Anterior cingulate cortex (tissue), 58 donors: Measurements from ENCODE around the gene ZNF283.

Experiments used
- DNase-seq, 58 donors: peaks; one replicate each; lab custom pipeline; 2025; lab: John Stamatoyannopoulos, UW

Gene ZNF283

DNA sequence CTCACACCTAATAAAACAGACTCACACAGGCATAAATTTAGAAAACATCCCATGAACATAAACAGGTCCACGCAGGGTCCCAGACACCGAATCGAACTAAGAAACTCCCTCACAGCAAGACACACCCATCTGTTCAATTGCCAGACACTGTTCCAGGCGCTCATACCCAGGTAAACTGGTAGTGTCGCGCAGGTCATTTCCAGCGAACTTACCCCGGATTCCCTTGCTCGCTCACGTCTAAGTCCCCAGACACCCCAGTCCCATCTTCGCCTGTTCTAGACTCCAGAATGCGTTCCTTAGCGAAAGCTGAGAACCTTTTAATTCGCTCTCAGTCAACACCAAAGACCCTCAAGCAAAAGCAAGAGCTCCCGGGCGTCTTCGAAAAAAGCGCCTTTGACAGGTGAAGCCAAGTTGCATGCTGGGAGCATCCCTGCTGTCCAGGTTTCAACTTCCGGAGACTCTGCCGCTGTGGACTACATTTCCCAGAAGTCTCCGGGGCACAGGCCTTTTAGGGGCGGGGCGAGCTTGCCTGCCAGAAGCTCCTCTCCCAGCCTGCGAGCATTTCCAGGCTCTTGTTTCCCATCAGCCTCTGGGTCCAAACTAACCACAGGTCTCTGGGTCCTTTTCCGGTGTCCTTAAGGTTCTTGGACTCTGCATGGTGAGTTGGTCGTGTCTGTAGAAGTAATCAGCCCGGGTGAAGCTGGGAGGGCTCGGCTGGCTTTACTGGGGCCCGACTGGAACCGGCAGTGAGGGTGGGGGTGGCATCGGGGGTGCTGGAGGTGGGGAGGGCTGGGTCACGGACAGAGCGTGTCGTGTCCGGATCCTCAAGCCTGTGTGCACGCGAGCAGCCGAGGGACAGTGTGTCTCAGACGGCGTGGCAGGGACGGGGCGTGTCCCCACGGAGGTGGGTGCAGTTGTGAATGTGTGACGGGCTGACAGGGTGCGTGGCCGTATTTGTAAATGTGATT is at the start of gene ZNF283:
TSS of gene ZNF283 (plus strand) at position 535 of the 968 bp plus-strand sequence. CDS start 6,184 bp downstream, outside the sequence.
- DNase-seq = peak; percentile 41 to 95 (median 86)

DNA sequence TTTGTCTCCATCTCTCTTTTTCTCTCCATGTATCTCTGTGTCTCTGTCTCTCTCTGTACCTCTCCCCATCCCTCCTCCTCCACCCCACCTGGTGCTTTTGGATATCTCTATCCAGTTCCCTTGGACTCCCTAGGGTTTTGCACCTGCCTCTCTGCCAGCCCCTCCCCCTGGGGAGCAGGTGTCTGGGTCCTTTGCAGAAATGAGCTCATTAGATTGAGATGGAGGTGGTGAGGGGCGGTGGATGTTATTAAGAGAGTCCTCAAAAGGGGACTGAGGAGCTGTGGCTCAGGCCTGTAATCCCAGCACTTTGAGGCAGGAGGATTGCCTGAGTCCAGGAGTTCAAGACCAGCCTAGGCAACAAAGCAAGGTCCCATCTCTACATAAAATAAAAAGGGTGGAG is 48.5 kb upstream of the ZNF283 start:
- DNase-seq = no peak

DNA sequence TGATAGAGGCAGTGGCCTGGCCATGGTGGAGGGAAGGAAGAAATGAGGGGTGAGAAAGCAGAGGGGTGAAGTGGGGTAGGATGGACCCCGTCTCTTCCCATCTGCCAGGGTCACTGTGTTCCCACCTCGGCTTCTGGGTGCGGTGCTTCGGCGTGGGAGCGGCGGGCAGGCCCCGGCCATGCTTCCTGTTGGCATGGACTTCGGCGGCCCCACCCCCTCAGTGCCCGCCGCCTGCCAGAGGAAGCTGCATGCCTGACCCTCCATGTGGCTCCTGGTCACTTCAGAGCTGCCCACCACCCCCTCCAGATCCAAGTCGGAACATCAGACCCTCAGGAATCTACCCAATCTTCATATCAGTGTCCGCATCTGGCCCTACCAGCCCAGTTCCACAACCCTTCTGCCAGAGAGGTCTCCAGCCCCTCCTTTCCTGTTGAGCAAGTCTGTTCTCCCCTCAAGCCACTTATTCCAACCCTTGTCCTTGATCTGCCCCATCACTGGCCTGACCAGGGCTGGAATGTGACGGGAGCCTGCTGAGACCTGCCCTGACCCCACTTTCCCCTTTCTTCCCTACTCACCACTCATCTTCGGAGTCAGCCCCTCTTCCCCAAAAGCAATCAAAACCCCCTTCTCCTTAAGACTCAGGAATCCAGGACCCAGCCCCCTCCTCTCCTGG is 47.8 kb upstream of the ZNF283 start:
- no peak for DNase-seq

DNA sequence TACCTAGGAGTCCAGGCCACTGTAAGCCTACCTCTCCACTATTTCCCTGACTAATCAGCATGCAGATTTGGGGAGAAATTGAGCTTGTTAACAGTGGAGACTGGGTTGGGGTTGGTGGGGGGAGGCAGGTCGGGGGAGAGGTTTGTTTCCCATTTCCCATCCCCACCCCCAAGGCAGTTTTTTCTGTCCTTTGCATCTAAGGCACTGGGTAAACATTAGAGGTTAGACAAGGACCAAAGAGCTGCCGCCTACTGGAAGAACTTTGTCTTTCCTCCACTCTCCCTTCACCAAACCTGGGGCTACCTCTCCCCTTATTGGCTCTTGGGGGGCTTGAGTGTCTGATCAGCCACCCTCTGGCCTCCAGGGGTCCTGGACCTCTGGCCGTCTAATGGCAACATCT is 47.3 kb upstream of the ZNF283 start:
- no peak for DNase-seq

DNA sequence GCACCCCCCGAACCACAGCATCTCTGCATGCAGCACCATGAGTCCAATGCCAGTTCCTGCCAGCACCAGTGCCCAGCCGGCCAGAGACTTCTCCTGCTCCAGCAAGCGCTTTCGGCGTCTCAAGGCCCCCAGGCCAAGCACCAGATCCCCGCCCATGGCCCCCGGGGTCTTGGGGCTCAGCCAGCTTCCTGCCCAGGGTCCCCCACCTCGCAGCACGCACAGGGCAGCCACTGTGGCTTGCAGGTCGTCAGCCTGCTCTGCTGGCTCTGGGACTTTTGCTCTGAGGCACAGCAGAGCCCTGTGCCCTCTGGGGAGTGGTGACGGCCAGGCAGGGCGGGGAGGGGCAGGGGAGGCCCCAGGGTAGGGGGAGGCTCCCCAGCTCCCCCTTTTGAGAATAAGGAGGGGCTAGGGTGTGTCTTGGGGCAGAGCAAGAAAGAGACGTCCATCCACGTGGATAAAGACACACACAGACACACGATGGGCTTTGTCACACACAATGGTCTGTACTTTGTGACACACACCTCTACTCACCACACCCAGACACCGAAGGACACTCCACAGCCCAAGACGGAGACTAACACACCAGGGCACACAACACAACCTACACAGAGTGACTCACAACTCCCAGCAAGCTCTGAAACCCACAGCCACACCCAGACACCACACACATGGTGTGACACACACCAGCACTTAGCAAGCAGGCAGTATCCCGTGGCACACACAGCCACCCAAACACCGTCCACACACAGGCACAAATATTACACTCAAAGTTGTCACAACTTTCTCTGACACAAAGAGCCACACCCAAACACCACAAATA is 46.2 kb upstream of the ZNF283 start, which contains the start of gene KCNN4:
TSS of gene KCNN4 (minus strand) at position 268 of the 820 bp plus-strand sequence. CDS start at position 156, 112 bp downstream.
- DNase-seq = no peak

DNA sequence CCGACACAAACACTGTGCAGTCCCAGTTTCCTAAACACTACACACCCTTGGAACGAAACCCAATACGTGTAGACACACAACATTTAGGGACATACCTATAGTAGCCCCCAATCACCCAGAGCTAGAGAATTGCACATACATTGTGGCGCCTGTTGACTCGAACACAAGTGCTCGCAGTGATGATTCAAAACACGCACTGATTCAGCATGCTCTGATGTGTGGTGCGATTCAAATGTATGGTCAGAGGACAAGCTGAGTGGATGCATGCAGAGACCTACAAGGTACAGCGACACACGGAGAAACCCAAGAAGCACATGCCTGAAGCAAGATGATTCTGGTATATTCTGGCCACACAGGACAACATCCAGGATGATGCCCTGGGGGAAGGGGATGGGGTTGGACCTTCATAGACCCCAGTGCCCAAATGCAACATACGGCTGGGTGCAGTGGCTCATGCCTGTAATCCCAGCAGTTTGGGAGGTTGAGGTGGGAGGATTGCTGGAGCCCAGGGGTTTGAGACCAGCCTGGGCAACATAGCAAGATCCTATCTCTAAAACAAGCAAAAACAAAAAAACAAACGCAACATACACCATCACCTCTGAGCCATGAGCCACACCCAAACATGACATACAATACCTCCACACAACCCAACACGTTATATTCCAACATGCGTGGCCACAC is 45.4 kb upstream of the ZNF283 start:
- DNase-seq = no peak

DNA sequence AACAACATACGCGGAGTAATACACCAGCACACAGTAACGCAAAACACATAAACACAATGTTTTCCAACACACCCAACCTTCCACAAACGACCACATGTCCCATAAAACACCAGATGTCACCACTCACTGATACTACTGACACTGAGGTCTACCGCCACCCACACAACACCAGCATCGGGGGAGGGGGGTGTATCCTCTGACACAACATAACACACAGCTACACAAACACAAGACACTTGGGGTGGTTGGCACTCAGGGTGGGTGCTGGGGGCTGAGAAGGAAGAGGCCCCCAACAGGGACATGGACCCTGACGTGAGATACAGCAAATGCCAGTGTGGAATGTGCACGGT is 44.8 kb upstream of the ZNF283 start:
- DNase-seq = no peak

DNA sequence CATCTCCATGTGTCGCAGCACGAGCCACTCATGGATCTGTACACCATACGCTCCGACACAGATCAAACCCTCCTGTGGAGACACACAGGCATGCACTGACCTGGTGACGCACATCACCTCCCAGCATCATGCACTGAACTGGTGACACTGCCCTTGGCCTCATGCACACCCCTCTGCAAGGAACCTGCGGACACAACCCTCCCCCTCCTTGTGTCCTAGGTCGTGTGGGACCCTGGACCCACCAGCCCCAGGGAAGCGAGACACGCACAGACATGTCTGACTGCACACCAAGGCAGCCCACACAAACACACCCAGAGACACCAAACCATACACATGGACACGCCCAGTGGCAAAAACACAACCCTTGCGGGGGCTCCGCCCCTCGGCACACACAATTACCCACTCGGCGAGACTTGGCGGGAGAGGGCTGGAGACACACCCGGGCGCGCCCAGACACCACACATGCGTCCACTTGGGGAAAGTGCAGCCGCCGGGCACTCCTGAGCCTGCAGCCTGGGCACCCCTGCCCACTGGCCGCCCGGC is 44.4 kb upstream of the ZNF283 start:
- no peak for DNase-seq

DNA sequence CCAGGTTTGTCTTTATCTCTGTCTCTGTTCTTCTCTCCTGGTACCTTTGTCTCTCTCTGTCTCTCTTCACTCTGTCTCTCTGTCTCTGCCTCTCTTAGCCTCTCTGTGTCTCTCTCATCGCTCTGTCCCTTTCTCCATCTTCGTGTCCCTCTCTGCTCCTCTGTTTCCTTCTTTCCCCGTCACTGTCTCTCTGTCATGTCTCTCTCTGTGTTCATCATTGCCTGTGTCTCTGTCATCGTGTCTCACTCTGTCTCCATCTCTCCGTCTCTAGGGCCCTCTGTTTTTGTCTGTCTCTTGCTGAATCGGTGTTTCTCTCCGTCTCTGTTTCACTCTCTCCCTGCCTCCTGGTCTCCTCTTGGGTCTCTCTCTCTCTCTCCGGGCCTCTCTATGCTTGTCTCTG is 43.5 kb upstream of the ZNF283 start:
- no peak for DNase-seq

DNA sequence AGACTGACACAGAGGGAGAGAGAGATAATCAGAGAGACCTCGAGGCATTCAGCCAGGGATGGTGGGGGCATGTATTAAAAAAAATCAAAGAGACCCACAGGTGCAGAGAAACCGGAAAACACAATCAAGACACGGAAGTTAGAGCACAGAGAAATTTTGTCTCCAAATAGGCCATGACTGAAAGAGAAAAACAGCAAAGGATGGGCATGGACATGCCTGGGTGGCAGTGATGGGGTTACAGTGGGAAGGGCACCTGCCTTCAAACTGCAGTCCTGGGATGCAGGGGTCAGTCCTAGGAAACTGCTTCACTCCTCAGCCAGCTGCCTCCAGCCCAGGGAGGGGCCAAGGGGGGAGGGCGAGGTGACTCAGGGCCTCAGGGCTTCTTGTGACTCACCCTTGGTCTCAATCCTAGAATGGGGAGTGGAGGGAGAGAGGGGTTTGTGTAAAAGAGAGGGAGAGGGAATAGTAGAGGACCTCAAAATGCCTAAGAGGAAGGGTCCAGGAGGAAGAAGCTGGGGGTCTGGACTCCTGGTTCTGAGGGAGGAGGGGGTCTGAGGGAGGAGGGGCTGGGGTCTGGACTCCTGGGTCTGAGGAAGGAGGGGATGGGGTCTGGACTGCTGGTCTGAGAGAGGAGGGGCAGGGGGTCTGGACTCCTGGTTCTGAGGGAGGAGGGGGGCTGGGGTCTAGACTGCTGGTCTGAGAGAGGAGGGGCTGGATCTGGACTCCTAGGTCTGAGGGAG is 42.7 kb upstream of the ZNF283 start:
- DNase-seq = no peak

DNA sequence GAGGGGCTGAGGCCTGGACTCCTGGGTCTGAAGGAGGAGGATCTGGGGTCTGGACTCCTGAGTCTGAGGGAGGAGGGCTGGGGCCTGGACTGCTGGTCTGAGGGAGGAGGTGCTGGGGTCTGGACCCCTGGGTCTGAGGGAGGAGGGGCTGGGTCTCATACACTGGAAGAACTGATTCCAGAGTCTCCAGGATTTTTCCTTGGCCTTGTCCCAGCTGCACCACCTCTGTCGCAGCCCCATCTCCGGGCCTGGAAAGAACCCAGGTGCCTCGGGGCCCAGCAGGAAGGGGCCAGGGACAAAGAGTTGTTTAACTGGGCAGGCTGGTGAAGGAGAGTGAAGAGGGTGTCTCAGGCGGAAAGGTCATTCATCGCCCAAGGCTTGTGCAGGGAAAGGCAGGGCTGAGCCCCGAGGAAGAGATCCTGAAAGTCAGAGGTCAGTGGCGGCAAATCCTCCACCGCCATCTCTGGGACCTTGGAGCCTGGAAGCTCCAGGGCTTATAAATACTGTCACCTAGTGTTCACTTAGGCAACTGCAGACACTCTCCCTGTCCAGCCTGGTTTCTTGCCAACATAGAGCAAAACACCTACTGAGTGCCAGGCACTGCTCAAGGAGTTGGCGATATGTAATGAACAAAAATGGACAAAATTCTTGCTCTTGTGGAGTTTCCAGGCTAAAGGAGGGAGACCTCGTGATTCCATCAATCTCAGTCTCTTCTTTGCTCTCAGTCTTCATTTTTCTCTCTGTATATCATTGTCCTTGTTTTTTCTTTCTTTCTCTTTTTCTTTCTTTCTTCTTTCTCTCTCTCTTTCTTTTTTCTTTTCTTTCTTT is 41.9 kb upstream of the ZNF283 start:
- peak in 23 of 58 donors; percentile 9 to 48 (median 19) for DNase-seq

DNA sequence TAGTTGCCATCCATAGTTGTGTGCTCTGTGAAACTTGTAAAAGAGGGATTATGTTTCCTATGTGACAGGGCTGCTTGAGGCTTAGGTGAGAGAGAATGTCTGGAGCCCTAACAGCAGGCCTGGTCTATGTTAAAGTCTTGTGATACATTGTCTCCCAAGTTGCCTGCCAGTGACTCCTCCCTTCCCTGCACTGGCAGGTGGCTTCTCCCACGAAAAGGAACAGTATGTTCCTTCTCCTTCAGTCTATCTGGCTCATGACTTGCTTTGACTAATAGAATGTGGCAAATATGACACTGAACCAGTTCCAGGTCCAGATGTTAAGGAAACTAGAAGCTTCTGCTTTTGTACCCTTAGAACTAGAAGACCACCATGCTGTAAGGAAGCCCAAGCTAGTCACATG is 40.5 kb upstream of the ZNF283 start:
- no peak for DNase-seq

DNA sequence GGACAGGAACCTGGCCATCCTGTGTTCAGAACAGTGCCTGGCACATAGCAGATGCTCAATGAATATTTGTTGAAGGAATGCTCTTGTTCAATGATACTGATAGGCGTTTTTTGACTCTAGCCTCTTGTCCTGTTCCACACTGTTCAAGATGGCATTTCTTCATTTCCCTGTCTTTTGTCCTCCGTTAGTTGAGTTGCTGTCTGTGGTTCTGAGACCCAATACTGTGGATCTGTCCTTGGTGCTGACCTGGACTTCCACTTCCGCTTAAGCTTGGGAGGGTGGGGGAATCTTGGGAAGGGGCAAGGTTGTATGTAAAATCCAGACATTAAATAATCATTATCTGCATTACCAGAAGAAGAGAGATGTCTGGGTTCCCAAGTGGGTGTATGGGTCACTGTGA is 38.1 kb upstream of the ZNF283 start:
- no peak for DNase-seq

DNA sequence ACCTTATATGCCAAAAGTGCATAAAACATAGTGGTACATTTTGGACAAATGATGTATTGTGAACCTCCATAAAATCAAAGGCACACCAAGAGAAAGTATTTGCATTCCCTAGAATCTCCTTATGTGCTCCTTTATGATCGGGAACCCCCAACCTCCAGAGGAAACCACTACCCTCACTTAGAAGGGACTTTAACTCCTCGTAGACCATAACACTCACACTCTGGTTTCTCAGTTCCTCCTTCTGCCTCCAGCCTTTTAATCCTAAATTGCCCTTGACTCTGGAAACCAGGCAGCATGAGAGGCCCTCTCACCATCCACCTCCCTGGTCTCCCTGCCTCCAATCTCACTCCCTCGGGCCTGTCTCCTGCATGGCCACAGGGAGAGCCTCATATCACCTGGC is 36.5 kb upstream of the ZNF283 start:
- no peak for DNase-seq

DNA sequence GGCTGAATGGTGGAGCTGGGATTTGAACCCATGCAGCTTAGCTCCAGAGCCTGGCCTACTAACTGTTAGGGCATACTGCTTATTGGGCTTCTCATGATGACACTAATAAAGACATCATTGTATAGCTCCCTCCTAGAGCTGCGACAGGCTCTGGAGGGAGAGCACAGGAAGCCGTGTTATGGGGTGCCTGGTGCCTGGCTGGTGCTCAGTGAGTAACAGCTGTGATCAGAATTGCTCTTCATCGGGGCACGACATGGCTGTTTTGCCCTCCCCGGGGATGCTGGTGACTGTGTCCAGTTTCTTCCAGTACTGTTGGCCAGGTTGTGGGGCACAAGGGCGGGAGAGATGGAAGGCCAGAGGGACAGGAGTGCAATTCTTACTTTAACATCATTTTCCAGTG is 30.0 kb upstream of the ZNF283 start:
- peak in 7 of 58 donors; percentile 16 to 67 (median 35) for DNase-seq

DNA sequence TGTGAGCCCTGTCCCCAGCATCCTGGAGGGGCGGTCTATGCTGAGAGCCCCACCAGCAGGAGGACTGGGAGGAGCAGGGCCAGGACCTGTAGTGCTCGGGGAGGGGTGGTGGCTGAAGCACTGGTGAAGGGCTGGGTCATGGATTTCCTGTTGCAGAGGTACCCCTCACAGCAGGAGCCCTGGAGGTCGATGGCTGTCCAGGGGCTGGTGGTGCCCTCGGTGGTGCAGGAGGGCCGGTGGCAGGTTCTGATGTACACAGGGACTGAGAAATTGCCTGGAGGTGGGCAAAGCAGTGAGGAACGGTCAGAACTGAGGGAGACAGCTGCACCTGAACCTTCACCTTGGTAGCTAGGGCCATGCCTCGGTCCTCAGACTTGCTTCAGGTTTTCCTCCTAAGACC is 29.6 kb upstream of the ZNF283 start:
- no peak for DNase-seq

DNA sequence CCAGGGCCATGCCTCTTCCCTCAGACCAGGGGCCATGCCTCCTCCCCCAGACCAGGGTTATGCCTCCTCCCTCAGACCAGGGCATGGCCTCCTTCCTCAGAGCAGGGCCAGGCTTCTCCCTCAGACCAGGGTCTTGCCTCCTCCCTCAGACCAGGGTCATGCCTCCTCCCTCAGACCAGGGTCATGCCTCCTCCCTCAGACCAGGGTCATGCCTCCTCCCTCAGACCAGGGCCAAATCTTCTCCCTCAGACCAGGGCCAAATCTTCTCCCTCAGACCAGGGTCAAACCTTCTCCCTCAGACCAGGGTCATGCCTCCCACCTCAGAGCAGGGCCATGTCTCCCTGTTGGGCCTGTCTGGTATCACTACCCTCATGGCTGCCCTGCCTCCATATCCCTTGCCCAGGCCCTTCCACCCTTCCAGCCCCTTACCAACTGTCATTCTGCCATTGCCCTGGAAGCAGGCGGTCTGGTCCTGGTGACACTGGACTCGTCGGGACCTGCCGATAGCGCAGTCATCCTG is 29.0 kb upstream of the ZNF283 start:
- no peak for DNase-seq
